Measurements from ENCODE around the gene POPDC2. TPM values are rescaled to one million over a fixed set of nuclear protein-coding genes. Genes with fewer than 3 reads are reported as not detected.
"Not testable (repeated sequence)": the region's sequence is repeated elsewhere in the genome, so short reads cannot be mapped to it uniquely, and the experiment has no call there.

Gene POPDC2
- total RNA-seq, 2 donors from 2014 or later, result 0.73 to 1.9 TPM

DNA sequence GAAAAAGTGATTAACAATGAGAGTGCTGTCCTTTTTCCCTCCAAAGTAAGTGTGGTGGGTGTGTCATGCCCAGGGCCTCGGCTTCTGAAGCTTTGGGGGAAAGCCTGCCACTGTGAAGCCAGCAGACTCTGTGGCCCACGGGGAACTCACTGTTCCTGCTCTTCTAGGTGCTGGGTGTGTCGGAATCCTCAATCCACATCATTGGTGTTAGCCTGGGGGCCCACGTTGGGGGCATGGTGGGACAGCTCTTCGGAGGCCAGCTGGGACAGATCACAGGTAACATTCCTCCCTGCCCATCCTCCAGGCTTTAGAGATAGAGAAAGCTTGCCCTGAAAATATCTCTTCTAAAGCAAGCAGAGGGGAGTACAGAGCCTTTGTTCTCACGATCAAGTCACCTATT is 51.1 kb downstream of the POPDC2 start:
- no peak for DNase-seq (ENCODE audit: low spot score in 2 of 2)
- Mint-ChIP-seq H3K27ac (no peak overlapping the region), H3K9me3 (no peaks in the 10 kb centered on the region), H3K36me3 (no peaks in the 10 kb centered on the region)
- no peak for ATAC-seq

DNA sequence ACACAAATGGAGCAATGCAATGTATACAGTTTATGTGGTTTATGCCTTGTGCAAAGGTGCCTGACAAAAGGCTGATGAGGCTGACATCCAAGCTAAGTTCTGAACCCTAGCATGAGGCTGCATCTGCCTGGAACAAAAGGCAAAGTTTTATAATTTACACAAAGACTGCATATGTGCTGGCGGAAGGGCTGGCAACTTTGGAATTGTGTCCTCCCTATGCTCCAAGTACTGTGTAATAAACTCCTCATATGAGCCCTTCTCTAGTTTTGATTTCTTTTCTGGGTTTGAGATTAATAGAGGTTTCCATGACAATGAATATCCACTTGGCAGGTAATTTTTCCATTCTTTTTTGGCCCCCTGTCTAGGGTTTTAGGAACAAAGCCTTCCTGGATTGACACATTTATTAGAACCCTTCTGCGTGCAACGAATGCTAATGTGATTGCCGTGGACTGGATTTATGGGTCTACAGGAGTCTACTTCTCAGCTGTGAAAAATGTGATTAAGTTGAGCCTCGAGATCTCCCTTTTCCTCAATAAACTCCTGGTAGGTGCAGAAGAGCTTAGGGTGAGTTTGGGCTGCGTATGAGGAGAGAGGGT is 51.9 kb downstream of the POPDC2 start:
- Mint-ChIP-seq H3K9me3 (no peaks in the 10 kb centered on the region), H3K36me3 (no peaks in the 10 kb centered on the region), H3K27ac (no peak overlapping the region)
- DNase-seq (ENCODE audit: low spot score in 2 of 2) (no peak), ATAC-seq (no peak)

DNA sequence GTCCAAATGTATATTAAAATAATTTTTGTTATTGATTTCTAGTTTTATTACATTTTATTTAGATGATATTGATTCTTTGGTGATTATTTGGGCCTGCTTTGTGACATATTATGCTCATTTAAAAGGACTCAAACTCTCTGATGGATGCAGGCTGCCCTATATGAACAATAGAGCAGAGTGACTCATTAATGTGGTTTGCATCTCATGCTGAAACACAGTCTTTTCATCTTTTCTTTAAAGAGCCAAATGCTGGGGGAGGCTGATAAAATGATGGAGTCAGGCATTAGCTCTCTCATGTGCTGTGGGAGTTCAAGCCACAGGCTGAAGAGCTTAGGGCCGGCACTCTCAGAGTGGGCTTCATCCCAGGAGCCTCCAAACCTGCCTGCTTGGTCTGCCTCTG is 55.5 kb downstream of the POPDC2 start:
- Mint-ChIP-seq H3K9me3 (no peaks in the 10 kb centered on the region), H3K36me3 (no peaks in the 10 kb centered on the region), H3K27ac (no peak overlapping the region)
- DNase-seq (ENCODE audit: low spot score in 2 of 2) (no peak), ATAC-seq (peak; percentile 68 to 87)

DNA sequence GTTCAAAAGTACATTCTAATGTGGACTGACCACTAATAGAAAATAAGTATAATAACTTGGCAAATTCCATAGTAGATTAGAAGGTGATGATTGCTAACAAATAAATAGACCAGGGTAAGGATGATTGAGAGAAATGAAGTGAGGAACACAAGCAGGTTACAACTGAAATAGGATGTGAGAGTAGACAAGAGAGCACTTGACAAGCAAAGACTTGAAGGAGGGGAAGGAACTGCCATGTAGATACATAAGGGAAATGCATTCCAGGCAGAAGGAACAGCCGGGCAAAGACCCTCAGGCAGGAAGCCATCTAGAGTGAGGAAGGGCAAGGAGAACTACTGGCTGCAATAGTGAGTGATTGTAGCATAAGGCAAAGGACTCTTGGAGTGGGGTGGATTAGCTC is 57.7 kb downstream of the POPDC2 start:
- DNase-seq (ENCODE audit: low spot score in 2 of 2) (no peak), ATAC-seq (no peak)
- H3K27ac Mint-ChIP-seq, result no peak overlapping the region
- H3K36me3 Mint-ChIP-seq, result no peaks in the 10 kb centered on the region
- H3K9me3 Mint-ChIP-seq, result no peaks in the 10 kb centered on the region

DNA sequence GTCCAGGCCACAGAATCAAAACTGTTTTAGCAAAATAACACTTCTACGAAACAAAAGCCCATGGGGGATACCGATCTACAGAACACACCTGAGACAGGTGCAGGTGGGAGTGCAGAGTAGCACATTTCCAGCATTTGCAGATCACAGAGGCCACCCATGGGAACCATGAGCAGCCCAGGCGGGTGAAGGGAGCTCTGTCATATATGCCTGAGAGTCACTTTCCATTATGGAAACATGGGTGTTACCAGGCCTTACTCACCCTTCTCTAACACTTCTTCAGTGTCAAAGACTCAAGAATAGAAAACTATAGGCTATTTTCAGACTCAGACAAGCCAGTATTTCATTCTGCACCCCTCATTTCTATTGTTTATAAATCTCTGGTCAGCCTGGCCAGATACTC is 59.2 kb downstream of the POPDC2 start:
- DNase-seq (ENCODE audit: low spot score in 2 of 2) (no peak), ATAC-seq (peak; percentile 60 to 62)
- Mint-ChIP-seq H3K9me3 (no peaks in the 10 kb centered on the region), H3K27ac (no peak overlapping the region), H3K36me3 (no peaks in the 10 kb centered on the region)

DNA sequence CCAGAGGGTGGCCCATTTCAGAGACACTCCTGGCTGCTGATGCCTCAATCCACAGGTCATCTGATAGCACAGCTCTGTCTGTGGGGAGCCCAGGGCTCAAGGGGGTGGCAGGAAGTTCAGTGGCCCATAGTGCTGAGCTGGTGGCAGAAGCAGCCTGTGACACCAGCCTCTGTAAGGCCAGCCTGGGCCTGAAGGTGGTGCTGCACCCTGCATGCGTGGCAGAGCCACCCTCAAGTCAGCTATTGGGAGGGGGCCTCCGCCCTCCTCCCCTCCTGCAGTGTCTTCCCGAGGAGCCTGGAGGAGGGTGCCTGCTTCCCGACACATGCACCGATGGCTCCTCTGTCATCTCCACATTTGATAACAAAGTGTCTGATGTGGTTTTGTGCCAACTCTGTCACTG is 59.7 kb downstream of the POPDC2 start:
- peak overlapping the region in 1 of 2 donors; percentile 55 for H3K27ac Mint-ChIP-seq
- no peaks in the 10 kb centered on the region for H3K9me3 Mint-ChIP-seq
- H3K36me3 Mint-ChIP-seq, result no peaks in the 10 kb centered on the region
- DNase-seq (ENCODE audit: low spot score in 2 of 2), result peak in 1 of 2 donors; percentile 22
- ATAC-seq, result peak; percentile 66 to 79

DNA sequence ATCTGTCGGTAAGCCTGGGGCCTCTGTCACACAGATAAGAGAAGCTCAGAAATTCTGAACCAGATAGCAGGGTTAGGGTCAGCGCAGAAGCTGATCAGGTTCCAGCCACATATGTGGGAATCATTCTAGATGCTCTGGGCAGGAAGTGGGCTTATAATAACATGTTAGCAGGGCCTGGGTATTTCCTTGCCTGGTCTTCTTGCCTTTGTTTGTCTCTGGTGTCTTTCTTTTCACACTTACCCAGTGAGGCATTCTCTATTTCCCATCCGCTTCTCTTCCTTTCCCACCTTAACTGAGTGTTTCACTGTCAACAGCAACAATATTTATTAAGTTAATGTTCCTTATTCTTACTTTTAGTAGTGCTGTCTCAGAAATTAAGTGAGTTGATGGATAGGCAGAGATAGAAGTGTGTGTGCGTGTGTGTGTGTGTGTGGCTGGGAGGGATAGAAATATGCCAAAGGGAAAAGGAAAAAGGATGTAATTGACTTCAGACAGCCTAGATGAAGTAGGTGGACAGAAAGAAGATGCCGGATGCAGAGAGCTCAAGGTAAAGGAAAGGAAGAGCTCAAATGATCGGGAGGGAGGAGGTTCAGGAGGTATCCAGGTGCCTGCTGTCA is 60.7 kb downstream of the POPDC2 start:
- no peak for DNase-seq (ENCODE audit: low spot score in 2 of 2)
- ATAC-seq, result no peak
- Mint-ChIP-seq H3K9me3 (no peaks in the 10 kb centered on the region), H3K36me3 (no peaks in the 10 kb centered on the region), H3K27ac (peak overlapping the region in 1 of 2 donors; percentile 55)

DNA sequence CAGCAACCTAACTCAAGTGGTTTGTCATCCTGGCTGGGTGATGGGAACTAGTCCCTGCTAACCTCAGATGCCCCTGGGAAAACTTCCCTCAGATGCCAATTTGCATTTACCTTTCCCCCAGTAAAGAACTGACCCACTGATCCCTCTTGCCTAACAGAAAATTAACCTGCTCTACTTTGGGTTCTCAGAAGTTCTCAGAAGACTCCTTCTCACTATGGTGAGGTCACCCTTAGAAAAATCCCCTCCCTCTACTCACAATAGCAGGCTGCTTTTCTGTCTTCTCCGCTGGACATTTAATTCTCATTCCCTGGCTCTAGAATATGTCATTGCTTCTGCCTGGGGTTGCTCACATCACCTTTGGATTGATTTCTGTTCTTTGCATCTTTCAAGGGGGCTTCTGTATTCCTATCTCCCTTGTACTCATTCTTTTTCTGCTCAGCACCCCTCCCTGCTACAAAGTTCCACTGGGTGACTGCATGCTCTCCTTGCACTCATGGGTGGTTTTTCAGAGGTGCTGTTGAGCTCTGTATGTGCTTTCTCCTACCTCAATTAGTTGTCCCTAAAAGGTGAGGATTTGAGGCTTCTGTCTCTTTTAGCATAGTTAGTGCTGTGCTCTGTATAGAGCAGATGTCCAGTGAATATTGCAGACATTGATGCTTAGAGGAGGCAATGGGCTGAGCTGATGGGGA is 61.8 kb downstream of the POPDC2 start:
- peak in 1 of 2 donors; percentile 67 for ATAC-seq
- Mint-ChIP-seq H3K27ac (peak overlapping the region in 1 of 2 donors; percentile 55), H3K9me3 (no peaks in the 10 kb centered on the region), H3K36me3 (no peaks in the 10 kb centered on the region)
- no peak for DNase-seq (ENCODE audit: low spot score in 2 of 2)

DNA sequence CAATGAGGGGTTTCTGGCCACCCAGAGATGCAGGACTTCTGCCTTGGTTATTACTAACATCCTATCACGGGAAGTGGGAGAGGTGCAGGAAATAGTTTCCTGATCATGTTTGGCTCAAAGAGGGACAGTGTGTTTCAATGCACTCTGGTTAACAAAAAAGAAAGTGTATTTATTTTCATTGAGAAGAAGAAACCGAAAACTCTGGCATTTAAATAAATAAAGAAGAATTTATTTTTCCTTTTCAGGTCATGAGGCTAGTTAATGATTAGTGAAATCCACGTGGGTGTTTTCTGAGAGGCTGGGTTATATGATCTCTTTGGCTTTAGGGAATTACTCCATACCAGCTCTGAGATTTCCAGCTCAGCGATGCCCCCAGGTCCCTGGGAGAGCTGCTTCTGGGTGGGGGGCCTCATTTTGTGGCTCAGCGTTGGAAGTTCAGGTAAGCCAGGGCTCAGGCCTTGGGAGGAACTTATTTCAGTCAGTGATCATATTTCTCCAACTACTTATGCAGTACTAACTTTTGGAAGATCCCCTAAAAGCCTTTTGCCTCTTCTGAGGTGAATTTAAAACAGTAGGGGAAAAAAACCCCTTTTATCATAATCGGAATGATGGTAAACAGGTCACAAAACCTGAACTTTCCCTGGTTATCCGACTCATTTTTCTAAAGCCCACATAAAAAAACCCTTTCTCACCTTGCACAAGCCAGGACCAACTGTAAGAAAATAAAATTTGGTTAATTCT is 62.7 kb downstream of the POPDC2 start, which contains the start of gene PLA1A:
Gene PLA1A (plus strand): TSS at position 338 of the 741 bp plus-strand sequence. CDS start 29 bp downstream, at position 367.
- H3K27ac Mint-ChIP-seq, result peak within 1 kb of the TSS in 1 of 2 donors; percentile 55
- H3K9me3 Mint-ChIP-seq, result no peaks in the 10 kb centered on the region
- DNase-seq (ENCODE audit: low spot score in 2 of 2), result no peak
- no peaks in the 10 kb centered on the region for H3K36me3 Mint-ChIP-seq
- peak in 1 of 2 donors; percentile 27 for ATAC-seq

DNA sequence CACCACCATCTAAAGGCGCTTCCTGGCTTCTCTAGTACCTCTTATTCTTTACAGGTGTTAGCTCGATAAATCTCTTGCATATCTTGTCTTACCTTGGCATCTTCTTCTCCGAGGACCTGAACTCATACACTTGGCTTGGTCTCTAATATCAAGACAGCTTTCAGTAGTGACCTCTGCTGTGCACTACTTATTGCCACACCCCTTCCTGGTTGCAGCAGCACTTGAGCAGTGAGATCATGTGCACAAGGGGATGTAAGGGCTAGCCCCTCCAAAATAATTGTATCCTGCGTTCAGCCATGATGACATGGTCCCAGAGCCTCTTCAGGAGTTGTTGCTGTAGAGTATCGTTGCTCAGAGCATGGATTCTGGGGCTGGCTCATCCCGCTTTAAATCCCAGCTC is 64.0 kb downstream of the POPDC2 start:
- ATAC-seq (no peak), DNase-seq (ENCODE audit: low spot score in 2 of 2) (no peak)
- no peak overlapping the region for H3K27ac Mint-ChIP-seq
- no peaks in the 10 kb centered on the region for H3K9me3 Mint-ChIP-seq
- no peaks in the 10 kb centered on the region for H3K36me3 Mint-ChIP-seq

DNA sequence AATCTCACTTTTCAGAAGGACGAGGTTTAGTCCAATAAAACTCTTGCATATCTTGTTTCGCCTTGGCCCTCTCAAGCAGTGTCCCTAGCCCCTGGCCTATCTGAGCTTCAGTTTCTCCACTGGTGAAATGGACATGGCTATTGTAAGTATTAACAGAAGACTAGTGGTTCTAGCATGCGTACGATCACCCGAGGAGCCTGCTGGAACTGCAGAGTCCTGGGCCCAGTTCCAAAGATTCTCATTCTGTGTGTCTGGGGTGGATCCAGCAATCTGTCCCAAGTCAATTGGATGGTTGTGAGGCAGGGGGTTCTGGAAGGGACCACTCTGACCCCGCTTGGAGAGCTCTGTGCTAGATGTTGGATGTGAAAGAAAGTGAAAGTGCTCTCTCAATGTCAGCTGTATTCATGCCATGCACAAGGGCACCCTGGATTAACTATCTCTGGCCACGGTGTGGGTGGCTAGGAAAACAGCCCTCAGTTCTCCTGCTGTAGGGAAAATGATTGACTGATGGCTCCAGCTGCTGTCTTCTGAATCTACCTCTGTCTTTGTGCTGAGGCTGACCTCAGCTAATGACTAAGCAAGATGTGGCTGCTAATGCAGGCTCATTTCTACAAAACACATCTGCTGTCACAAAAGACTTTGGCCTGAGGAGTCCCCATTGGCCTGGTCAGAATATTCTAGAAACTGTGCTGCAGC is 64.6 kb downstream of the POPDC2 start:
- H3K9me3 Mint-ChIP-seq, result no peaks in the 10 kb centered on the region
- DNase-seq (ENCODE audit: low spot score in 2 of 2) (no peak), ATAC-seq (no peak)
- H3K36me3 Mint-ChIP-seq, result no peaks in the 10 kb centered on the region
- no peak overlapping the region for H3K27ac Mint-ChIP-seq

DNA sequence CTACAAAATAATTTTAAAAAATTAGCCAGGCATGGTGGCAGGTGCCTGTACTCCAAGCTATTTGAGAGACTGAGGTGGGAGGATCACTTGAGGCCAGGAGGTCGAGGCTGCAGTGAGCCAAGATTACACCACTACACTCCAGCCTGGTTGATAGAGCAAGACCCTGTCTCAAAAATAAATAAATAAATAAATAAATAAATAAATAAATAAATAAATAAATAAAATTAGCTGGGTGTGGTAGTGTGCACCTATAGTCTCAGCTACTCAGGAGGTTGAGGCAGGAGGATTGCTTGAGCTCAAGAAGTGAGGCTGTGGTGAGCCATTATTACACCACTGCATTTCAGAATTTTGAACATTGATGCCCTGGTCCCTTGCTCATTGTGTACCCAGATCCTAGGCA is 65.5 kb downstream of the POPDC2 start:
- ATAC-seq; H3K9me3 Mint-ChIP-seq; DNase-seq (ENCODE audit: low spot score in 2 of 2); H3K27ac Mint-ChIP-seq; H3K36me3 Mint-ChIP-seq: not testable (repeated sequence)

DNA sequence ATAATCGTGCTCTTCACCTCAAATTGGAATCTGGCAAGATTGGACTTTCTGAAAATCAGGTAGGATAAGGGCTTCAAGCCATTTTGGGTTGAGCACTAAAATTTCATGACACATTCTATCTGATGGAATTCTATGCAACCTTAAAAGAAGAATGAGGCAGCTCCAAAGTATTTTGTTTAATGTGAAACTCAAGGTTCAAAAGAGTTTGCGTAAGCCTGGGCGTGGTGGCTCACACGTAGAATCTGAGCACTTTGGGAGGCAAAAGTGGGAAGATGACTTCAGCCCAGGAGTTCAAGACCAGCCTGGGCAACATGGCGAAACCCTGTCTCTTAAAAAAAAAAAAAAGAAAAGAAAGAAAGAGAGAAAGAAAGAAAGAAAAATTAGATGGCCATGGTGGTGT is 66.3 kb downstream of the POPDC2 start:
- H3K36me3 Mint-ChIP-seq, result peaks cover 0 to 15% of the 10 kb centered on the region in 2 donors
- peaks cover 0 to 10% of the 10 kb centered on the region in 2 donors for H3K9me3 Mint-ChIP-seq
- no peak for ATAC-seq
- DNase-seq (ENCODE audit: low spot score in 2 of 2), result no peak
- H3K27ac Mint-ChIP-seq, result no peak overlapping the region

DNA sequence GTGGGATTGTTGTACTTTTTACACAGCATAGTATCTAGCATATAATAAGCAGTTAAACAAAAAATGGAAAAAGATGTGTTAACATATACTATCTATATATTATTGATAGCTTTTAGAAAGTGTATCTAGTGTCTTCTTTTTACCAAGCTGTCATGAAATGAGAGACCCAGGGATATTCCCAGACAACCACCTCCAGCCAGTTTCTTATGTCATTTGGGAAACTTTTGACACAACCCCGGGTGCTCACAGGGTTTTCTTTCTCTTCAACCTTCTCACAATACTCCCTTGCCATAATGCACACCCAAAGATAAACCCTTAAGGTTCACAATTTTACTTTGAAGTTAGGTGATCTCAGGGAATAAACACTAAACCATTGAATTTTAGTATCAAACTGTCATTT is 67.5 kb downstream of the POPDC2 start:
- Mint-ChIP-seq H3K36me3 (peaks cover 0 to 19% of the 10 kb centered on the region in 2 donors), H3K27ac (no peak overlapping the region), H3K9me3 (peaks cover 0 to 13% of the 10 kb centered on the region in 2 donors)
- DNase-seq (ENCODE audit: low spot score in 2 of 2), result no peak
- no peak for ATAC-seq

Measured in activated naive CD4-positive, alpha-beta T cell treated with anti-CD3 and anti-CD28 coated beads, Interleukin-2, amount 50 U/mL, for 72 hours (primary cell).